Measurements from ENCODE around the gene ZNF100. TPM values are rescaled to one million over a fixed set of nuclear protein-coding genes. Genes with fewer than 3 reads are reported as not detected.
"Not testable (repeated sequence)": the region's sequence is repeated elsewhere in the genome, so short reads cannot be mapped to it uniquely, and the experiment has no call there.

The ZNF100 gene
- total RNA-seq, 4 donors from 2014 or later: 5.0 to 10.6 (median 5.8) TPM

- ATAC-seq (ENCODE audit: low FRiP score) (no peak), DNase-seq (ENCODE audit: low spot score) (no peak)
- TF ChIP-seq, protein P1, sequence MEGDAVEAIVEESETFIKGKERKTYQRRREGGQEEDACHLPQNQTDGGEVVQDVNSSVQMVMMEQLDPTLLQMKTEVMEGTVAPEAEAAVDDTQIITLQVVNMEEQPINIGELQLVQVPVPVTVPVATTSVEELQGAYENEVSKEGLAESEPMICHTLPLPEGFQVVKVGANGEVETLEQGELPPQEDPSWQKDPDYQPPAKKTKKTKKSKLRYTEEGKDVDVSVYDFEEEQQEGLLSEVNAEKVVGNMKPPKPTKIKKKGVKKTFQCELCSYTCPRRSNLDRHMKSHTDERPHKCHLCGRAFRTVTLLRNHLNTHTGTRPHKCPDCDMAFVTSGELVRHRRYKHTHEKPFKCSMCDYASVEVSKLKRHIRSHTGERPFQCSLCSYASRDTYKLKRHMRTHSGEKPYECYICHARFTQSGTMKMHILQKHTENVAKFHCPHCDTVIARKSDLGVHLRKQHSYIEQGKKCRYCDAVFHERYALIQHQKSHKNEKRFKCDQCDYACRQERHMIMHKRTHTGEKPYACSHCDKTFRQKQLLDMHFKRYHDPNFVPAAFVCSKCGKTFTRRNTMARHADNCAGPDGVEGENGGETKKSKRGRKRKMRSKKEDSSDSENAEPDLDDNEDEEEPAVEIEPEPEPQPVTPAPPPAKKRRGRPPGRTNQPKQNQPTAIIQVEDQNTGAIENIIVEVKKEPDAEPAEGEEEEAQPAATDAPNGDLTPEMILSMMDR (IDR thresholded peaks at IDR 0.05): no peak
Observed at GRCh38 chr19:21677696-21678418, 89.5 kb downstream of the ZNF100 start.

DNA sequence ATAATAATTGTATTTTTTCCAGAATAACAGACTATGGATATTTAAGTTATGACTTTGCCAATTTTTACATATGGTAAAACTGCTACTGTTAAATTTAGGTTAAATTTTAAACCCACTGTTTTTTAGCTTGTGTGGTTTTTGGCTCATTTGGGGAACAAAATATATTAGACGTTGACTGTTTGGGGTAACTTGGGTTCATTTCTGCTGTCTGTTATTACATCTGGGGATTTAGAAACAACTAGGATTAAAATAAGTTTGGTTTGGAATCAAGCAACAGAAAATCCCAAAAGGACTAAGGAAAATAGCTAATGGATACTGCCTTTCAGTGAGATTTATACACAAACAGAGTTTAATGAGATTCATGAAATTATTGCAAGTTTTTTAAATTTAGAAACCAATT is 92.9 kb downstream of the ZNF100 start:
- no peak for DNase-seq (ENCODE audit: low spot score)
- TF ChIP-seq, protein P1 (IDR thresholded peaks at IDR 0.05): no peak
- no peak for ATAC-seq (ENCODE audit: low FRiP score)

- not testable (repeated sequence) for DNase-seq (ENCODE audit: low spot score)
- peak; percentile 70 for ATAC-seq (ENCODE audit: low FRiP score)
Observed at GRCh38 chr19:21673479-21673878, 93.9 kb downstream of the ZNF100 start.

Small RNA genes lying within 50 kb of the gene (small RNA-seq; reads per million reads assigned to genes)
- not detected for gene VN1R84P

Other genes with a start within 250 kb of the ZNF100 start
- gene ZNF43, start 68.6 kb upstream of the ZNF100 start, total RNA-seq: 10 to 100 TPM in 1 of 4 donors, 1 to 10 TPM in 3; 6.2 to 25.7 (median 8.2) TPM
- 10 to 100 TPM in 2 of 4 donors, 1 to 10 TPM in 2; 5.3 to 14.9 (median 10.2) TPM for gene ZNF208, start 243.4 kb upstream of the ZNF100 start, total RNA-seq